ENCODE results near the gene SCN2A.

GRCh38 chr2:165410276-165410675 lies 171.1 kb downstream of the SCN2A start:
- TF ChIP-seq GATAD2B (conservative IDR thresholded peaks at IDR 0.05; ENCODE audit: low read depth) (no peak), YY1 (IDR thresholded peaks at IDR 0.05; ENCODE audit: low read depth, low read length) (no peak), EP300 (IDR thresholded peaks at IDR 0.05; ENCODE audit: borderline replicate concordance in 1 of 2, control insufficient read depth in 1 of 2, low read depth in 2 of 2, low read length in 2 of 2) (no peak), EGR1 (IDR thresholded peaks at IDR 0.05; ENCODE audit: borderline replicate concordance in 1 of 2, low read depth in 2 of 2, low read length in 2 of 2) (no peak), FOXM1 (IDR thresholded peaks at IDR 0.05; ENCODE audit: low read depth, low read length) (no peak), MYB (IDR thresholded peaks at IDR 0.05; ENCODE audit: borderline replicate concordance, low read depth, low read length) (no peak), REST (IDR thresholded peaks at IDR 0.05; ENCODE audit: low read depth, low read length) (no peak), BCL11A (IDR thresholded peaks at IDR 0.05; ENCODE audit: low read depth, low read length) (no peak), POLR2A (IDR thresholded peaks at IDR 0.05; ENCODE audit: low read depth, low read length) (no peak), CREM (IDR thresholded peaks at IDR 0.05; ENCODE audit: low read depth) (no peak), EZH2 (IDR thresholded peaks at IDR 0.05; ENCODE audit: borderline replicate concordance, control insufficient read depth, low read depth, low read length) (no peak), TAF1 (IDR thresholded peaks at IDR 0.05; ENCODE audit: borderline replicate concordance, low read depth, low read length) (no peak), ZNF384 (IDR thresholded peaks at IDR 0.05; ENCODE audit: borderline replicate concordance, low read depth, low read length) (no peak), ZBTB40 (IDR thresholded peaks at IDR 0.05; ENCODE audit: borderline replicate concordance) (no peak)
